ENCODE results near the gene B3GLCT.

Gene B3GLCT

GRCh38 chr13:31184451-31184850 lies 15.3 kb upstream of the B3GLCT start:
- DNase-seq (ENCODE audit: low read depth): no peak

- no peak for DNase-seq (ENCODE audit: low read depth)
These were observed 14.7 kb upstream of the B3GLCT start for GRCh38 chr13:31184981-31185645.

GRCh38 chr13:31191748-31192147 lies 8.0 kb upstream of the B3GLCT start:
- no peak for DNase-seq (ENCODE audit: low read depth)

- no peak for DNase-seq (ENCODE audit: low read depth)
These were observed 7.5 kb upstream of the B3GLCT start for GRCh38 chr13:31192306-31192705.

GRCh38 chr13:31195616-31196015 lies 4.2 kb upstream of the B3GLCT start:
- no peak for DNase-seq (ENCODE audit: low read depth)

GRCh38 chr13:31196992-31197391 lies 2.8 kb upstream of the B3GLCT start:
- DNase-seq (ENCODE audit: low read depth): no peak

- no peak for DNase-seq (ENCODE audit: low read depth)
These were observed 1.3 kb upstream of the B3GLCT start for GRCh38 chr13:31198519-31198918.

- DNase-seq (ENCODE audit: low read depth): no peak
These were observed 287 bp upstream of the B3GLCT start for GRCh38 chr13:31199527-31199848.

- peak; percentile 51 for DNase-seq (ENCODE audit: low read depth)
These were observed 829 bp downstream of the B3GLCT start for GRCh38 chr13:31200637-31200971.

GRCh38 chr13:31201341-31202031 lies 1.7 kb downstream of the B3GLCT start:
- peak; percentile 64 for DNase-seq (ENCODE audit: low read depth)

GRCh38 chr13:31204592-31204991 lies 4.8 kb downstream of the B3GLCT start:
- DNase-seq (ENCODE audit: low read depth): peak; percentile 79

GRCh38 chr13:31207661-31208552 lies 8.1 kb downstream of the B3GLCT start:
- peak; percentile 71 for DNase-seq (ENCODE audit: low read depth)

- no peak for DNase-seq (ENCODE audit: low read depth)
These were observed 8.9 kb downstream of the B3GLCT start for GRCh38 chr13:31208559-31209122.

- DNase-seq (ENCODE audit: low read depth): peak; percentile 65
These were observed 9.5 kb downstream of the B3GLCT start for GRCh38 chr13:31209172-31209840.

GRCh38 chr13:31209841-31210210 lies 10.1 kb downstream of the B3GLCT start:
- no peak for DNase-seq (ENCODE audit: low read depth)

GRCh38 chr13:31213651-31214289 lies 14.0 kb downstream of the B3GLCT start:
- peak; percentile 49 for DNase-seq (ENCODE audit: low read depth)

- DNase-seq (ENCODE audit: low read depth): peak; percentile 22
These were observed 14.7 kb downstream of the B3GLCT start for GRCh38 chr13:31214435-31214834.

- peak; percentile 51 for DNase-seq (ENCODE audit: low read depth)
These were observed 17.1 kb downstream of the B3GLCT start for GRCh38 chr13:31216916-31217315.

GRCh38 chr13:31219909-31220598 lies 20.3 kb downstream of the B3GLCT start:
- DNase-seq (ENCODE audit: low read depth): no peak

GRCh38 chr13:31221057-31221456 lies 21.3 kb downstream of the B3GLCT start:
- no peak for DNase-seq (ENCODE audit: low read depth)

- no peak for DNase-seq (ENCODE audit: low read depth)
These were observed 23.4 kb downstream of the B3GLCT start for GRCh38 chr13:31223215-31223614.

All from EH (cell line).